ENCODE results near the gene LDB2.
A peak's percentile ranks its signal among the peaks of the same experiment; 100 is the strongest.

The LDB2 gene

GRCh38 chr4:16896881-16897750 is 1.3 kb downstream of the LDB2 start:
- H3K27ac Mint-ChIP-seq, result no peak overlapping the region
- no peaks in the 10 kb centered on the region for H3K9me3 Mint-ChIP-seq
- no peaks in the 10 kb centered on the region for H3K36me3 Mint-ChIP-seq (ENCODE audit: low read depth)
- peaks cover 24% of the 10 kb centered on the region for H3K4me1 Mint-ChIP-seq
- peaks cover 7% of the 10 kb centered on the region for H3K27me3 Mint-ChIP-seq
- ATAC-seq, result no peak
- no peak overlapping the region for H3K4me3 Mint-ChIP-seq
- no peak for DNase-seq

- Mint-ChIP-seq H3K27me3 (peaks cover 5% of the 10 kb centered on the region), H3K27ac (no peak overlapping the region), H3K36me3 (ENCODE audit: low read depth) (no peaks in the 10 kb centered on the region), H3K9me3 (no peaks in the 10 kb centered on the region), H3K4me3 (no peak overlapping the region), H3K4me1 (peaks cover 43% of the 10 kb centered on the region)
- ATAC-seq (no peak), DNase-seq (no peak)
These were observed 4.0 kb downstream of the LDB2 start for GRCh38 chr4:16894406-16894805.

DNA sequence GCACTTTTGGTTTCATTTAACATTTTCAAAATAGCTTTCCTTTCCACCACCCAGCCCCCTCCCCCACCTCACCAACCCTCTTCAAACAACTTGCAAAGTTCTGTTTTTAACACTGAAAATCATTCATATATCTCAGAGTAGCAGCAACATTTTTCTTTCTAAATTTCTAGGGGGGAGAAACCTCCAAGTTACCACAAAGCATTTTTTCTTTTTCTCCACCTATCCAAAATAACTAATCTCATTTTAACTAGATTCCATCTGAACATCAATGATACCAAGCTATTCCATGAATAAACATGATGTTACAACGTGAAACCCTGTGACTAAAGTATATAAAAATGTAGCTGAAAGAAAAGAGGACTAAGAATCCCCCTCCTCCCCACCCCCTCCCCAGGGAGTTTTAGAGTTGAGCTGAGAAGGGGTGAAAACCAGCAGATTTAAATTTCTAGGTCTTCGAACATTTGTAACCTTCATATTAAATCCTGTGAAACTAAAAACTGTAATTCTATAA is 5.2 kb downstream of the LDB2 start:
- ATAC-seq (no peak), DNase-seq (no peak)
- no peaks in the 10 kb centered on the region for H3K36me3 Mint-ChIP-seq (ENCODE audit: low read depth)
- peaks cover 42% of the 10 kb centered on the region for H3K4me1 Mint-ChIP-seq
- H3K27ac Mint-ChIP-seq, result peak overlapping the region; percentile 68
- H3K27me3 Mint-ChIP-seq, result no peaks in the 10 kb centered on the region
- H3K4me3 Mint-ChIP-seq, result peak overlapping the region; percentile 45
- H3K9me3 Mint-ChIP-seq, result no peaks in the 10 kb centered on the region

DNA sequence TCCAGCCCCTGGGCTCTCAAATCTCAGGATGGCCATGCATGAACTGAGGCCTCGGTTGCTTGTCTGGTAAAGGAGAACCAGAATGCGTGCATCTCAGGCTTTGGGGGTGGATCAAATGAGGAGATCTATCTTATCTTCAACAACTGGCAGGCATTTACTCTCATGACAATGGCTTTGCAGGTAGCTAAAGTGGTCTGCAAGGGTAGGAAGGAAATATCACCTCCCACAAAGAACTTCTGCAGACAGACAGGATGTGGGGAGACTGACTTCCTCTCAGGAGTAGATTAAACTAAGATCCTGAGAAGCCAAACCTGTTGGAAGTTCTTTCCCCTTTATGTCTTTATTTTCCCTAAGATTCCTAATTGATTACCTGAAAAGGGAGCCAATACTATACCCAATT is 7.8 kb downstream of the LDB2 start:
- ATAC-seq (no peak), DNase-seq (no peak)
- H3K27me3 Mint-ChIP-seq, result no peaks in the 10 kb centered on the region
- H3K4me3 Mint-ChIP-seq, result no peak overlapping the region
- H3K4me1 Mint-ChIP-seq, result peaks cover 42% of the 10 kb centered on the region
- no peaks in the 10 kb centered on the region for H3K9me3 Mint-ChIP-seq
- no peak overlapping the region for H3K27ac Mint-ChIP-seq
- H3K36me3 Mint-ChIP-seq (ENCODE audit: low read depth), result no peaks in the 10 kb centered on the region

DNA sequence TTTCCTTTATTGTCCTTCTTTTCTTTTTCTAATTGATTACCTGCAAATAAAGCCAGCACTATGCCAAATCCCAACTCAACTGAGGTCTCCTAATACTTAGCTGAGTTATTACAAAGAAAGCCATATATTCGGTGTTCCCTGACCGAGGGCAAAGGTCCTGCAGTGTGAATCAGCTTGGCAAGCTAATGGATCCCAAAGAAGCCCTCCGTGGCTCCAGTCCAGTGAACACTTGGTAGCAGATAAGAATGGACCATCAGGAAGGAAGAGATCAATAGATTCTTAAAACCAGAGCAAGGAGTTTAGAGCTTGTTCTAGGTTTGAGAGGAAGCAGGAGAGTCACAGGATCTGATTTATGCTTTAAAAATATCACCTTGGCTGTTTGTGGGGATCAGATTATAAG is 8.5 kb downstream of the LDB2 start:
- no peaks in the 10 kb centered on the region for H3K36me3 Mint-ChIP-seq (ENCODE audit: low read depth)
- H3K4me3 Mint-ChIP-seq, result no peak overlapping the region
- H3K4me1 Mint-ChIP-seq, result peaks cover 42% of the 10 kb centered on the region
- DNase-seq (no peak), ATAC-seq (no peak)
- no peaks in the 10 kb centered on the region for H3K9me3 Mint-ChIP-seq
- no peak overlapping the region for H3K27ac Mint-ChIP-seq
- no peaks in the 10 kb centered on the region for H3K27me3 Mint-ChIP-seq

DNA sequence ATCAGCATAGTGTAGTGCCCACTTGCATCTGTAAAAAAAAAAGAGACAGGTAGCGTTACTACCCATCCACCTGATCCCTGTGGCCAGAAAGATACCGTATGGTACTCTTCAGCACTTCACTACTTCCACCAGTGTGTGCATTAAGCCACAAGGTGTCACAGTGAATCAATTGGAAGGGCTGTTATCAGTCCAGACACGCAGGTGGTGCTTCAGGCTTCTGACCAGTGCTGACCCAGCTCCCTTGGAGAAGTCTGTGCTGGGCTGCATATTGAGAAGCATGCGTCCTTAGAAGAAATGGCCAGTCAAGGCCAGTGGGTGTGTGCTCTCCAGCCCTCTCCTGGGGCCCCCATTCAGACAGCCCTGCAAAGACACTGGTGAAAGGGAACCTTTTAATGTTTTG is 10.6 kb downstream of the LDB2 start:
- Mint-ChIP-seq H3K4me1 (peaks cover 26% of the 10 kb centered on the region), H3K9me3 (no peaks in the 10 kb centered on the region), H3K4me3 (no peak overlapping the region), H3K27ac (no peak overlapping the region), H3K36me3 (ENCODE audit: low read depth) (no peaks in the 10 kb centered on the region), H3K27me3 (no peaks in the 10 kb centered on the region)
- DNase-seq (no peak), ATAC-seq (no peak)

DNA sequence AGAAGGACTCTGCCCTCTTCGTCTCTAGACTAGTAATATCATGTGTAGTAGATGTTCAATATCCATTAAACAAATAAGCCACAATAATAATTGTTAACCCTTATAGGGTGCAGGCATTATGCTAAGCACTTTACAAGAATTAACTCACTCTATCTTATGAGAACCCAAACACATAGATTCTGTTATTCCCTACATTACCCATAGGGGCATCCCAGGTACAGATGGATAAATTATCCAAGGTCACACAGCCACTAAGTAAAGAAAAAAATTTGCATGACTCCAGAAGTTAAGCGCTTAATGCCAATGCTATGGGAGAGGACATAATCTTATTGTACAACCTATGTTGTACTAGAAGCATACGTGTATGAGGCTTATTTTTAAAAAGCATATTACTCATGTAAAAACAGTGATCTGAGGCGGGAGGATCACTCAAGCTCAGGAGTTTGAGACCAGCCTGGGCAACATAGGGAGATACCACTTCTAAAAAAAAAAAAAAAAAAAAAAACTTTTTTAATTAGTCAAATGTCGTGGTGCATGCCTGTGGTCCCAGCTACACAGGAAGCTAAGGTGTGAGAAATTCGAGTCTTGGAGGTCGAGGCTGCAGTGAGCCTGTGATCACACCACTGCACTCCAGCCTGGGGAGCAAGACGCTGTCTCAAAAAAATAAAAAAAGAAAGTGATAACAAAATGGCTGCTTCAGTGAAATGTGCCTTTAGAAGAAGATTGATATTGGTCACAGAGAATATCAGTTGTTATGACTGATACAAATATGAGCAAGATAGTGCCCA is 13.6 kb downstream of the LDB2 start:
- H3K27ac Mint-ChIP-seq, result no peak overlapping the region
- H3K27me3 Mint-ChIP-seq, result no peaks in the 10 kb centered on the region
- H3K4me3 Mint-ChIP-seq, result no peak overlapping the region
- peaks cover 4% of the 10 kb centered on the region for H3K4me1 Mint-ChIP-seq
- H3K9me3 Mint-ChIP-seq, result peaks cover 3% of the 10 kb centered on the region
- DNase-seq (no peak), ATAC-seq (no peak)
- H3K36me3 Mint-ChIP-seq (ENCODE audit: low read depth), result no peaks in the 10 kb centered on the region

GRCh38 chr4:16883806-16884205 is 14.6 kb downstream of the LDB2 start:
- ATAC-seq (no peak), DNase-seq (no peak)
- no peaks in the 10 kb centered on the region for H3K27me3 Mint-ChIP-seq
- H3K36me3 Mint-ChIP-seq (ENCODE audit: low read depth), result no peaks in the 10 kb centered on the region
- H3K27ac Mint-ChIP-seq, result no peak overlapping the region
- no peaks in the 10 kb centered on the region for H3K4me1 Mint-ChIP-seq
- H3K9me3 Mint-ChIP-seq, result peaks cover 6% of the 10 kb centered on the region
- no peak overlapping the region for H3K4me3 Mint-ChIP-seq

GRCh38 chr4:16881151-16881884 is 17.1 kb downstream of the LDB2 start:
- Mint-ChIP-seq H3K36me3 (ENCODE audit: low read depth) (no peaks in the 10 kb centered on the region), H3K27me3 (no peaks in the 10 kb centered on the region), H3K9me3 (peaks cover 6% of the 10 kb centered on the region), H3K4me1 (no peaks in the 10 kb centered on the region), H3K27ac (no peak overlapping the region), H3K4me3 (no peak overlapping the region)
- no peak for ATAC-seq
- no peak for DNase-seq

- no peaks in the 10 kb centered on the region for H3K27me3 Mint-ChIP-seq
- H3K36me3 Mint-ChIP-seq (ENCODE audit: low read depth), result no peaks in the 10 kb centered on the region
- ATAC-seq (no peak), DNase-seq (no peak)
- H3K9me3 Mint-ChIP-seq, result peaks cover 6% of the 10 kb centered on the region
- no peaks in the 10 kb centered on the region for H3K4me1 Mint-ChIP-seq
- no peak overlapping the region for H3K4me3 Mint-ChIP-seq
- H3K27ac Mint-ChIP-seq, result no peak overlapping the region
These were observed 23.0 kb downstream of the LDB2 start for GRCh38 chr4:16875487-16875886.

DNA sequence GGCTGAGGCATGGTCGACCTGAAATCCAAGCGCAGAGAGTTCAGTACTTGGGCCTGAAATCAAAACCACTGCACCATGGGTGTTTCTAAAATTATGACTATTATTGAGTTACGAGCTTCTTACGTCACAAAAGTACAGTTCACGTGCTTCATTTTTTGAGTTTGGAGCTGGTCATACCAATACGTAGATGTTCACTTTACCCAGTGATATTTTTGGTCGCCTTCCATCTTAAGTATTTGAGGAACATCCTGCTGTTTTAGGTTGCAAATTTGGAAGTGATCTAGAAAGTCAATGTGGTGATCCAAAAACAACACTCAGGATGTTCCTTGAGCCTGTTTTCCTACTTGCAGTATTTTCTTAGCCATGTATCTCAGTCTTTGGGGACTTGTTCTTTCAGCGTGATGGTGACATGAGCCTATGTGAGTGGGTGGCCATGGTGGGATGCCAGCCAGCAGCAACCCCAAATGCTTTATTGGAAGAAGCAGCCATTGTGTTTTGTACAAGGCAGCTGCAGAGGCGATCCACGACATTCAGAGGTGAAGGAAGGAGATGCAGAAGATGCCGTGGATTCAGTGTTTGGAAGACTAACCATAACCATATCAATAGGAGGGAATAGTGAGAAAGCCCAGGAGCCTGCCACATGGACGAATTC is 28.7 kb downstream of the LDB2 start:
- Mint-ChIP-seq H3K36me3 (ENCODE audit: low read depth) (no peaks in the 10 kb centered on the region), H3K27me3 (no peaks in the 10 kb centered on the region), H3K27ac (no peak overlapping the region), H3K9me3 (no peaks in the 10 kb centered on the region), H3K4me1 (no peaks in the 10 kb centered on the region), H3K4me3 (no peak overlapping the region)
- no peak for ATAC-seq
- DNase-seq, result no peak

DNA sequence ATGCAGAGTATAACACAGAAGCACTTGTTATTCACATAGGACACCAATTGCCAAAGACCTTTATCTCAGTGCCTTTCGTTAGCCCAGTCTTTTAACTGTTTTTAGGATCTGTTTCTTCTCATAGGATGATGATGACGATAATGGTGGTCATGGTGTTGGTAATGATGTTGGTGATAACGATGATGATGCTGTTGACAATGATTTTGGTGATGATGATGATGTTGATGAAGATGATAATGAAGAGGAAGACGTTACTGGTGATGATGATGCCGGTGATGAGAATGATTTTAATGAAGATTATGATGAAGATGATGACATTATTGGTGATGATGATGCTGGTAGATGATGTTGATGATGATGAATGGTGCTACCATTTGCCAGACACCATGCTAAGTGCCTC is 29.8 kb downstream of the LDB2 start:
- Mint-ChIP-seq H3K4me3 (no peak overlapping the region), H3K27ac (no peak overlapping the region), H3K9me3 (no peaks in the 10 kb centered on the region), H3K36me3 (ENCODE audit: low read depth) (no peaks in the 10 kb centered on the region), H3K27me3 (no peaks in the 10 kb centered on the region), H3K4me1 (no peaks in the 10 kb centered on the region)
- ATAC-seq (no peak), DNase-seq (no peak)

- Mint-ChIP-seq H3K36me3 (ENCODE audit: low read depth) (no peaks in the 10 kb centered on the region), H3K4me1 (no peaks in the 10 kb centered on the region), H3K27ac (no peak overlapping the region), H3K4me3 (no peak overlapping the region), H3K27me3 (no peaks in the 10 kb centered on the region), H3K9me3 (no peaks in the 10 kb centered on the region)
- no peak for DNase-seq
- no peak for ATAC-seq
These were observed 30.6 kb downstream of the LDB2 start for GRCh38 chr4:16867827-16868226.

DNA sequence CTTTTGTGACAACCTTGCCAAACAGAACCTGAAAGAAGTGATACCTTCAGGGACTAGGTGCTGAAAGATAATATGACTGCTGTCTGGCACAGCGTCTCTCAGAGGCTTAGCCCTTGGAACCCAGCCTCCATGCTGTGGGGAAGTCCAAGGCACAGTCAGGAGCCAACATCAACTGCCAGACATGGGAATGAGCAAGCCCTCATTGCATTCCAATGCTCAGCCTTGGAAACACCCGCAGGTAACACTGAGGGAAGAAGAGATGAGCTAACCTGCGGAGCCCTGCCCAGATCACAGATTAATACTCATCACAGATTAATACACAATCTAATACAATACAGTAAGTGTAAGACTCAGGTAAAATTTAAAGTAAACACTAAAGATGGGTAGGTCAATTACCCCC is 31.5 kb downstream of the LDB2 start:
- Mint-ChIP-seq H3K27me3 (no peaks in the 10 kb centered on the region), H3K36me3 (ENCODE audit: low read depth) (no peaks in the 10 kb centered on the region), H3K9me3 (no peaks in the 10 kb centered on the region), H3K27ac (no peak overlapping the region), H3K4me1 (no peaks in the 10 kb centered on the region), H3K4me3 (no peak overlapping the region)
- DNase-seq (no peak), ATAC-seq (no peak)
